T-cell (primary cell): ENCODE measurements around the gene KCNT1. TPM values are rescaled to one million over a fixed set of nuclear protein-coding genes. Genes with fewer than 3 reads are reported as not detected.

Experiments
- ATAC-seq, 4 experiments: fragments of 200-7000 bp in 3 of 4; fragments of 150-1000 bp in 1 of 4; cut with Tn5 transposase; replicated peaks in 1 of 4; 1 replicate in 3 of 4; 2 replicates in 1 of 4; pipeline ENCODE4 v1.10.0; 2021; ENCODE audit warnings: moderate library complexity in 3 of 4, mild to moderate bottlenecking in 2 of 4, moderate number of reproducible peaks in 1 of 4
- CTCF ChIA-PET, 2 donors: fragments of 300-600 bp; sonication (Branson Sonifier 250); formaldehyde crosslinking; loops; one replicate each; lab custom pipeline; 2022; ENCODE audit warnings: antibody characterized with exemption in 2 of 2; lab: Charles Lee
- POLR2A ChIA-PET, 2 donors: fragments of 300-600 bp; sonication (Branson Sonifier 250); formaldehyde crosslinking; loops; one replicate each; lab custom pipeline; 2022; ENCODE audit warnings: antibody characterized with exemption in 2 of 2; lab: Charles Lee
- DNase-seq, 35 experiments: peaks; one replicate each; pipeline versions ENCODE4 v3.0.0 to v3.0.0-alpha.2; 2013 to 2023
- H3K27ac ChIP-seq: one replicate; pipeline ENCODE4 v1.5.1; 2013; ENCODE audit warnings: low read length
- H3K27me3 ChIP-seq, 2 experiments: replicated peaks in 1 of 2; 1 replicate in 1 of 2; 2 replicates in 1 of 2; pipeline versions ENCODE4 v1.6.1 to v1.7.0; 2013; ENCODE audit warnings: low read length in 1 of 2, mixed read lengths in 1 of 2; ENCODE audit not compliant: control insufficient read depth in 2 of 2, insufficient read depth in 2 of 2; ENCODE audit errors: extremely low read depth in 1 of 2
- H3K36me3 ChIP-seq, 2 donors: 1 replicate in 1 of 2; 2 replicates in 1 of 2; pipeline versions ENCODE4 v1.6.1 to v1.7.0; 2013; ENCODE audit warnings: low read length in 1 of 2; ENCODE audit not compliant: control insufficient read depth in 2 of 2, insufficient read depth in 1 of 2; ENCODE audit errors: extremely low read depth in 1 of 2
- H3K4me1 ChIP-seq, 2 experiments: 1 replicate in 1 of 2; 2 replicates in 1 of 2; pipeline versions ENCODE4 v1.6.1 to v1.7.0; 2013; ENCODE audit warnings: low read length in 2 of 2, mixed read lengths in 1 of 2; ENCODE audit not compliant: insufficient read depth in 2 of 2, control insufficient read depth in 1 of 2; ENCODE audit errors: extremely low read depth in 1 of 2
- H3K4me3 ChIP-seq, 2 donors: 1 replicate in 1 of 2; 2 replicates in 1 of 2; pipeline versions ENCODE4 v1.5.1 to v1.7.0; 2013; ENCODE audit warnings: mild to moderate bottlenecking in 2 of 2, low read length in 1 of 2, moderate library complexity in 1 of 2; ENCODE audit not compliant: control insufficient read depth in 1 of 2; ENCODE audit errors: extremely low read depth in 1 of 2
- H3K9me3 ChIP-seq: 2 replicates; pipeline ENCODE4 v1.7.0; 2013
- H3K27ac Mint-ChIP-seq, 2 donors: one replicate each; pipeline ENCODE4 v1.8.0; 2020 to 2021; ENCODE audit warnings: mild to moderate bottlenecking in 2 of 2, mixed read lengths in 2 of 2
- H3K27me3 Mint-ChIP-seq, 2 donors: one replicate each; pipeline ENCODE4 v1.8.0; 2021 to 2022; ENCODE audit warnings: mixed read lengths in 2 of 2
- H3K36me3 Mint-ChIP-seq: one replicate; pipeline ENCODE4 v1.8.0; 2021; ENCODE audit warnings: mixed read lengths
- H3K4me1 Mint-ChIP-seq, 3 donors: one replicate each; pipeline ENCODE4 v1.8.0; 2020 to 2022; ENCODE audit warnings: mixed read lengths in 3 of 3, mild to moderate bottlenecking in 1 of 3
- H3K4me3 Mint-ChIP-seq, 3 donors: one replicate each; pipeline ENCODE4 v1.8.0; 2020 to 2022; ENCODE audit warnings: mild to moderate bottlenecking in 3 of 3, mixed read lengths in 3 of 3, moderate library complexity in 3 of 3
- H3K9me3 Mint-ChIP-seq, 3 donors: one replicate each; pipeline ENCODE4 v1.8.0; 2020 to 2022; ENCODE audit warnings: mixed read lengths in 3 of 3
- WGBS: methylation state at CpG from one replicate; pipeline ENCODE4 v1.1.5; 2013; ENCODE audit warnings: missing lambda C conversion rate; ENCODE audit not compliant: insufficient coverage; 5-methylcytosine and 5-hydroxymethylcytosine counted together
- total RNA-seq, 35 experiments: library from RNA in 6 of 35; stranded (reverse) in 6 of 35; fragments of 120-200 nt in 1 of 35; gene quantifications; one replicate each; pipeline versions ENCODE4 v1.2.1 to v1.2.4 and lab custom pipeline; 2013 to 2026

KCNT1 gene
- total RNA-seq, 5 donors from 2014 or later (not counting 1 experiment from before 2014, with no cell fraction given) = 0.07 to 0.54 (median 0.16) TPM; not detected in 2

GRCh38 chr9:135708164-135708563 lies 6.2 kb downstream of the KCNT1 start:
- Mint-ChIP-seq H3K27ac (no peak overlapping the region), H3K27me3 (peaks cover 16 to 18% of the 10 kb centered on the region in 2 donors), H3K4me1 (no peaks in the 10 kb centered on the region), H3K4me3 (no peak overlapping the region), H3K9me3 (no peaks in the 10 kb centered on the region), H3K36me3 (no peaks in the 10 kb centered on the region)
- Histone ChIP-seq H3K27ac (no peak overlapping the region), H3K9me3 (no peaks in the 10 kb centered on the region), H3K27me3 (peaks cover 0 to 59% of the 10 kb centered on the region in 2 experiments), H3K36me3 (no peaks in the 10 kb centered on the region), H3K4me1 (no peaks in the 10 kb centered on the region), H3K4me3 (no peak overlapping the region)
- 43% methylated on average over 1 of the region's 4 CpGs for WGBS
- ChIA-PET POLR2A (no interaction called here), CTCF (no interaction called here)
- ATAC-seq (no peak), DNase-seq (no peak)

GRCh38 chr9:135711391-135711790 lies 9.4 kb downstream of the KCNT1 start:
- H3K27me3 ChIP-seq = peaks cover 11 to 59% of the 10 kb centered on the region in 2 experiments
- no peak overlapping the region for H3K27ac ChIP-seq
- ChIA-PET CTCF (no interaction called here), POLR2A (no interaction called here)
- Mint-ChIP-seq H3K9me3 (no peaks in the 10 kb centered on the region), H3K36me3 (no peaks in the 10 kb centered on the region), H3K4me3 (no peak overlapping the region), H3K27me3 (peaks cover 13 to 28% of the 10 kb centered on the region in 2 donors), H3K27ac (no peak overlapping the region), H3K4me1 (no peaks in the 10 kb centered on the region)
- ATAC-seq = no peak
- 78% methylated on average over 12 of the region's 12 CpGs for WGBS
- no peaks in the 10 kb centered on the region for H3K36me3 ChIP-seq
- H3K4me1 ChIP-seq = peaks cover 0 to 3% of the 10 kb centered on the region in 2 experiments
- no peak overlapping the region for H3K4me3 ChIP-seq
- H3K9me3 ChIP-seq = no peaks in the 10 kb centered on the region
- DNase-seq = no peak

DNA sequence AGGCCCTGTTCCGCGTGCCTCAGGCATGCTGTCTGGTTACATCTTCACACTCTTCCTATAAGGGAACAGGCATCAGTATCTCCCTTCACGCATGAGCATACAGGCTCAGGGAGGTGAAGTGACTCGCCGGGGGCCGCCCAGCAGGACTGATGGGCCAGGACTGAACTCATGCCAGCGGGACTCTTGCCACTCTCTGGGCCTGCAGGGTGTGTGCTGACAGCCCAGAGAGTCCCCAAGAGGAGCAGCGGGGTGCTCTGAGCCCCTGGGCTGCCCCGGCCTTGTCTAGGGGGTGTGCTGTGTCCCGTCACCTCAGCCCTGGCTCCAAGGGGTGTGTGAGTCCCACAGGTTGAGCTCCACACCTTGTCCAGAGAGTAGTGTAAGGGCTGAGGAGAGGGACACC lies 9.9 kb downstream of the KCNT1 start:
- H3K27me3 ChIP-seq = peaks cover 11 to 60% of the 10 kb centered on the region in 2 experiments
- Mint-ChIP-seq H3K27me3 (peaks cover 16 to 33% of the 10 kb centered on the region in 2 donors), H3K36me3 (no peaks in the 10 kb centered on the region), H3K4me3 (no peak overlapping the region), H3K9me3 (no peaks in the 10 kb centered on the region), H3K27ac (no peak overlapping the region), H3K4me1 (no peaks in the 10 kb centered on the region)
- no peak overlapping the region for H3K27ac ChIP-seq
- ATAC-seq (no peak), DNase-seq (no peak)
- POLR2A ChIA-PET = no interaction called here
- CTCF ChIA-PET = no interaction called here
- WGBS = 84% methylated on average over 8 of the region's 10 CpGs
- no peak overlapping the region for H3K4me3 ChIP-seq
- H3K36me3 ChIP-seq = no peaks in the 10 kb centered on the region
- peaks cover 0 to 3% of the 10 kb centered on the region in 2 experiments for H3K4me1 ChIP-seq
- H3K9me3 ChIP-seq = no peaks in the 10 kb centered on the region

DNA sequence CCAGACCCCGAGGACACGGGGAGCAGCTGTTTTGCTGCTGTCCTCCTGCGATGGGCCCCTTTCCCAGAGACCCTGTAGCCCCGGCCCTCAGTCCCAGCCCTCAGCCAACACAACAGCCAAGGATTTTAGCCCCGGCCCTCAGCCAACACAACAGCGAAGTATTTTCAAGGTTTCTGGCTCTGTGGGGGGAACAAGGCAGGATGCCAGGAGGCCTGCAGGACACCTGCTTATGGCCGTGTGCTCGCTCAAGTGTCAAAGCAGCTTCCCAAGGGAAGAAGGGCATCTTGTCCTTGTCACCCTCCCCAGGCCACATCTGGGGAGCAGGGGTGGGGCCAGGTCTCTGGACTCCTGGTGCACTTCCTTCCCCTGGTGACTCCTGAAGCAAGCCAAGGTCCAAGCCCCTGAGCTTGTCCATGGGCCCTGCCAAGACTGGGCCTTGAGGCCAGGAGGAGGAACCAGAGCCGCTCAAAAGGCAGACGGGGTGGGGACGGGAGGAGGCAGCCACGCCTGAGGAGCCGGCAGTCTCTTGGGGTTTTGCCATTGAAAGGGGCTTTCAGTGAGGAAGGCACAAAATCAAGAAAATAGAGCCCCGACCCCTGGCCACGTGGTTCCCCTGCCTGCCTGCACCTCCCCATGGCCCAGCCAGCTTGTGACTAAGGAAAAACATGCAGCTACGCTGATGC lies 10.8 kb downstream of the KCNT1 start:
- Histone ChIP-seq H3K4me3 (no peak overlapping the region), H3K27ac (no peak overlapping the region), H3K36me3 (no peaks in the 10 kb centered on the region), H3K9me3 (no peaks in the 10 kb centered on the region), H3K4me1 (peaks cover 0 to 3% of the 10 kb centered on the region in 2 experiments), H3K27me3 (peaks cover 11 to 63% of the 10 kb centered on the region in 2 experiments)
- H3K4me1 Mint-ChIP-seq = no peaks in the 10 kb centered on the region
- CTCF ChIA-PET = no interaction called here
- WGBS = 59% methylated on average over 15 of the region's 16 CpGs
- peak overlapping the region in 1 of 3 donors; percentile 9 for H3K4me3 Mint-ChIP-seq
- no peak overlapping the region for H3K27ac Mint-ChIP-seq
- DNase-seq (no peak), ATAC-seq (no peak)
- H3K36me3 Mint-ChIP-seq = no peaks in the 10 kb centered on the region
- POLR2A ChIA-PET = no interaction called here
- H3K27me3 Mint-ChIP-seq = peaks cover 21 to 37% of the 10 kb centered on the region in 2 donors
- H3K9me3 Mint-ChIP-seq = no peaks in the 10 kb centered on the region

DNA sequence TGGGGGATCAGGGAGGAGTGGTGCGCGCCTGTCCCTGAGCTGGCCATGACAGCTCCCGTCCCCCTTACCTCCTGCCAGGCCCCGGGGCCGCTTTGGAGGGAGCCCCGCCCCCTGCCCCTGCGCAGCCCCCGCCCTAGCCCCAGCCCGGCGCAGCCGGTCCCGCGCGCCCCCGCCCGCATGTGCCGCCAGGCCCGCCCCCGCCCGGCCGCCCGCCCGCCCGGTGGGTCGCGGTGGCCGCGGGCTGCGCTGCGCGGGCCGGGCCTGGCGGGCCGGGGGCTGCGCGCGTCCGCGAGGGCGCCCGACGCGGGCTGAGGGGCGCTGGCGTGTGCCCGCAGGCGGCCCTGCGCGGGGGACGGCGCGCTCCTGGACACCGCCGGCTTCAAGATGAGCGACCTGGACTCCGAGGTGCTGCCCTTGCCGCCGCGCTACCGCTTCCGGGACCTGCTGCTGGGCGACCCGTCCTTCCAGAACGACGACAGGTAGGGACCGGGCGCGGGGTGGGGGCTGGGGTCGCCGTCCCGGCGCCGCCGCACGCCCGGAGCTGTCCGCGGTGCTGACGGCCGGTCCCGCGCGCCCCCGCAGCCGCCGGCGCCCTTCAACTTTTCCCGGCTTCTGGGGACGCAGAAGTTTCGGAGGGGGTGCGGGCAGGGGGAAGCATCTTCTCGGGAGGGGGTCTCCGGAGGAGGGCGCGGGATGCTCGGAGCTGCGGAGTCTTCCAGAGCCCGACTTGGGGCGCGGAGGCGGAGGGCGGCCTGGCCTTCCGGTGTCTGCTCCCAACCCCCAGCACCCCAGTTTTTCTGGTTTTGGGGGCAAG lies 12.5 kb downstream of the KCNT1 start:
- WGBS = 8% methylated on average over 87 of the region's 103 CpGs
- CTCF ChIA-PET = no interaction called here
- no peaks in the 10 kb centered on the region for H3K36me3 Mint-ChIP-seq

DNA sequence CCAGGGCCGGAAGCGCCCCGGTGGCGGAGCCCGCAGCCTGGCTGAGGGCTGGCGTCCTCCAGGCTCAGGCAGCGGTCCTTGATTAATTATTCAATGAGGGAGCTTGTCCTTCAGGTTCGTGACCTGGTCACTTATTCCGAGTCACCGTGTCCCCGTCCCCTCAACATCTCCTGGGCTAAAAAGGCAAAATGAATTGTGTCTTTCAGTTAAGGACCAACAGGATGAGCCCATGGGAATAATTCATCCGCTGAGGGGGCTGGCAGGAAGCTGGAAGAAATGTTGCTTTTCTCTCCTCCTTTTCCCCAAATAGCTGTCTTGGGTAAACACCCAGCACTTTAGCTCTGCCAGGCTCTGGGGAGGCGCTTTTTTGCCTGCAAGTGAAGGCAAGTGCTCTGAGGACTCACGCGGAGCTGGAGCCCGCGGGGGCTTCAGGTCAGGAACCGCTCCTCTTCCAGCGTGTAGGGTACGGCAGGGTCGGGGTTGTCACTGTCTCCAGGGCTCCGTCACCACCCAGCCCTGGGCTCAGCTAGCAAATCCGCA lies 13.1 kb downstream of the KCNT1 start:
- H3K27me3 ChIP-seq = peaks cover 11 to 81% of the 10 kb centered on the region in 2 experiments
- no peak for ATAC-seq
- H3K36me3 ChIP-seq = no peaks in the 10 kb centered on the region
- no peak overlapping the region for H3K4me3 Mint-ChIP-seq
- peaks cover 0 to 3% of the 10 kb centered on the region in 2 experiments for H3K4me1 ChIP-seq
- no peaks in the 10 kb centered on the region for H3K4me1 Mint-ChIP-seq
- H3K27me3 Mint-ChIP-seq = peaks cover 23 to 44% of the 10 kb centered on the region in 2 donors
- 37% methylated on average over 14 of the region's 23 CpGs for WGBS
- no peak for DNase-seq
- no peak overlapping the region for H3K27ac Mint-ChIP-seq
- no peaks in the 10 kb centered on the region for H3K9me3 Mint-ChIP-seq
- no peaks in the 10 kb centered on the region for H3K36me3 Mint-ChIP-seq
- POLR2A ChIA-PET = no interaction called here
- H3K4me3 ChIP-seq = no peak overlapping the region
- H3K27ac ChIP-seq = no peak overlapping the region
- H3K9me3 ChIP-seq = no peaks in the 10 kb centered on the region
- CTCF ChIA-PET = no interaction called here

More for the DNA sequence above, 12.5 kb downstream of the KCNT1 start:
- no peaks in the 10 kb centered on the region for H3K9me3 Mint-ChIP-seq
- Histone ChIP-seq H3K4me1 (peaks cover 0 to 3% of the 10 kb centered on the region in 2 experiments), H3K27ac (no peak overlapping the region), H3K9me3 (no peaks in the 10 kb centered on the region), H3K27me3 (peaks cover 11 to 77% of the 10 kb centered on the region in 2 experiments), H3K36me3 (no peaks in the 10 kb centered on the region), H3K4me3 (no peak overlapping the region)
- POLR2A ChIA-PET = no interaction called here
- DNase-seq (no peak), ATAC-seq (no peak)
- H3K4me3 Mint-ChIP-seq = no peak overlapping the region
- H3K27me3 Mint-ChIP-seq = peaks cover 27 to 44% of the 10 kb centered on the region in 2 donors
- no peak overlapping the region for H3K27ac Mint-ChIP-seq
- H3K4me1 Mint-ChIP-seq = no peaks in the 10 kb centered on the region
